SK-N-SH (cell line): ENCODE measurements around the gene HNRNPH1. TPM values are rescaled to one million over a fixed set of nuclear protein-coding genes. Genes with fewer than 3 reads are reported as not detected.
"Not testable (repeated sequence)": the region's sequence is repeated elsewhere in the genome, so short reads cannot be mapped to it uniquely, and the experiment has no call there.

Experiments
- CTCF ChIA-PET: fragments of 300-600, 350-600 bp; formaldehyde crosslinking; extraction: SDS; loops from one replicate; lab custom pipeline; 2021; lab: Yijun Ruan, JAX
- POLR2A ChIA-PET: fragments of 350-600 bp; sonication (Branson Sonifier 250); formaldehyde crosslinking; extraction: SDS; loops from one replicate; lab custom pipeline; 2020; ENCODE audit warnings: antibody characterized with exemption, inconsistent platforms; lab: Yijun Ruan, JAX
- DNase-seq: peaks from one replicate; pipeline ENCODE4 v3.0.0; 2012
- H2AFZ ChIP-seq: fragments of 200-600 bp; sonication (generic); 2 replicates; pipeline ENCODE4 v1.8.1; 2016; ENCODE audit warnings: antibody characterized with exemption, mild to moderate bottlenecking, low read depth
- H3F3A ChIP-seq: fragments of 200-600 bp; sonication (generic); replicated peaks from 2 replicates; pipeline ENCODE3; 2016; ENCODE audit warnings: antibody characterized with exemption, mild to moderate bottlenecking; ENCODE audit not compliant: insufficient read depth
- H3K27ac ChIP-seq, 2 experiments: fragments of 200-500 bp in 1 of 2; fragments of 200-600 bp in 1 of 2; sonication (Bioruptor generic) in 1 of 2; sonication (generic), shearing (Covaris generic) in 1 of 2; 2 replicates each; pipeline versions ENCODE4 v1.5.1 to v1.6.1; 2014 to 2016; ENCODE audit warnings: low read depth in 2 of 2, inconsistent platforms in 1 of 2, low read length in 1 of 2, mild to moderate bottlenecking in 1 of 2, mixed read lengths in 1 of 2
- H3K27me3 ChIP-seq: fragments of 200-600 bp; sonication (generic), shearing (Covaris generic); 2 replicates; pipeline ENCODE4 v1.6.1; 2016; ENCODE audit warnings: mixed run types; ENCODE audit not compliant: insufficient read depth
- H3K36me3 ChIP-seq, 2 experiments: fragments of 200-500 bp in 1 of 2; fragments of 200-600 bp in 1 of 2; sonication (Bioruptor generic) in 1 of 2; sonication (generic) in 1 of 2; replicated peaks in 1 of 2; 2 replicates each; pipeline versions ENCODE3 to v1.5.1; 2014 to 2016; ENCODE audit warnings: low read length in 1 of 2, mild to moderate bottlenecking in 1 of 2; ENCODE audit not compliant: insufficient read depth in 2 of 2, control insufficient read depth in 1 of 2
- H3K4me1 ChIP-seq, 2 experiments: fragments of 200-500 bp in 1 of 2; fragments of 200-600 bp in 1 of 2; sonication (Bioruptor generic) in 1 of 2; sonication (generic), shearing (Covaris generic) in 1 of 2; 2 replicates each; pipeline versions ENCODE4 v1.5.1 to v1.6.1; 2014 to 2016; ENCODE audit warnings: low read depth in 1 of 2, low read length in 1 of 2, mixed run types in 1 of 2; ENCODE audit not compliant: insufficient read depth in 2 of 2, control insufficient read depth in 1 of 2
- H3K4me2 ChIP-seq: fragments of 200-600 bp; sonication (generic), shearing (Covaris generic); 2 replicates; pipeline ENCODE4 v1.6.1; 2017; ENCODE audit warnings: mixed run types
- H3K4me3 ChIP-seq, 2 experiments: fragments of 200-500 bp in 1 of 2; fragments of 200-600 bp in 1 of 2; sonication (Bioruptor generic) in 1 of 2; sonication (generic), shearing (Covaris generic) in 1 of 2; 2 replicates each; pipeline versions ENCODE4 v1.5.1 to v1.8.1; 2014 to 2016; ENCODE audit warnings: low read depth in 2 of 2, inconsistent platforms in 1 of 2, low read length in 1 of 2, mild to moderate bottlenecking in 1 of 2, mixed read lengths in 1 of 2, moderate library complexity in 1 of 2
- H3K79me2 ChIP-seq: fragments of 200-600 bp; sonication (generic); 2 replicates; pipeline ENCODE4 v1.8.1; 2017; ENCODE audit warnings: mild to moderate bottlenecking; ENCODE audit not compliant: insufficient read depth
- H3K9ac ChIP-seq: fragments of 200-600 bp; sonication (generic); 2 replicates; pipeline ENCODE4 v1.6.1; 2017; ENCODE audit warnings: mixed run types
- H3K9me2 ChIP-seq: fragments of 200-600 bp; sonication (generic); 2 replicates; pipeline ENCODE4 v1.6.1; 2017; ENCODE audit warnings: mixed run types
- H3K9me3 ChIP-seq: fragments of 200-600 bp; sonication (generic); 2 replicates; pipeline ENCODE4 v1.6.1; 2017; ENCODE audit warnings: mixed run types, mild to moderate bottlenecking, moderate library complexity
- H4K20me1 ChIP-seq: fragments of 200-600 bp; sonication (generic); 2 replicates; pipeline ENCODE4 v1.6.1; 2017; ENCODE audit warnings: mild to moderate bottlenecking, mixed run types; ENCODE audit not compliant: insufficient read depth
- RAD21 ChIP-seq: IDR thresholded peaks from 2 replicates; pipeline ENCODE4 v1.6.1; 2012; ENCODE audit warnings: mild to moderate bottlenecking, low read length
- RFX5 ChIP-seq: IDR thresholded peaks from 2 replicates; pipeline ENCODE4 v1.6.1; 2012; ENCODE audit warnings: mild to moderate bottlenecking, improper control_type of control experiment, low read length
- WGBS: methylation state at CpG from one replicate; pipeline ENCODE4 v1.1.6; 2017; ENCODE audit warnings: low lambda C conversion rate; 5-methylcytosine and 5-hydroxymethylcytosine counted together
- polyA plus RNA-seq, 3 experiments: library from polyadenylated mRNA; depleted of rRNA; stranded (reverse); fragments of >200 nt; gene quantifications; 2 replicates each; pipeline ENCODE4 v1.2.3, GENCODE V29; 2012
- TF ChIP-seq, protein P1 (sequence below): IDR thresholded peaks from 2 replicates; pipeline ENCODE4 v1.6.1; 2012; ENCODE audit warnings: mild to moderate bottlenecking, low read depth, low read length, moderate library complexity
- TF ChIP-seq, protein P2 (sequence below): fragments of 200-600 bp; sonication (generic); IDR thresholded peaks from 2 replicates; pipeline ENCODE4 v1.6.1; 2017; ENCODE audit warnings: antibody characterized with exemption, mild to moderate bottlenecking, moderate library complexity

Gene HNRNPH1
- polyA plus RNA-seq, 1 of the 3 experiments (the other 2 are of a cell fraction): 192 TPM

DNA sequence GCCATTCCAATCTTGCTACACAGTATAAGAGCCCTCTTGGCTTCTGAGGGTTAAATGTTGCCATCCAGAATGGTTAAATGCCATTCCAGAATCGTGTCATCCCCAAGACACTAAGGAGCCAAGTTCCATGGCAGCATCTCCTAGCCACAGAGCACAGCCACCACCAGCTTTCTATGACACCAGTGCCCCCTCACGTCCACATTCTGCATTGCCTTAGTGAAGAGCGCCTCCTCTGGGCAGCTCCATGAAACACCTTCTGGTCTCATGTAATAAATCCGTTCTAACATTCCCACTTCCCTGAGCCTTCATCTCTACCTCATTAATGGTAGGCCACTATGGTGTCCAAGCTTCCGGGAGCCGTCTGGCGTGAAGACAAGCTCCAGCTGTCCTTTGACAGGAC, 44.9 kb upstream of the HNRNPH1 start:
- DNase-seq: peak; percentile 52
- H3K9me2 ChIP-seq: no peaks in the 10 kb centered on the region
- no peak overlapping the region for H3K4me2 ChIP-seq
- H3K4me1 ChIP-seq: no peaks in the 10 kb centered on the region
- H3K79me2 ChIP-seq: no peaks in the 10 kb centered on the region
- no peak overlapping the region for H2AFZ ChIP-seq
- H3F3A ChIP-seq: peaks cover 2% of the 10 kb centered on the region
- H3K27me3 ChIP-seq: no peaks in the 10 kb centered on the region
- peak; percentile 59 for TF ChIP-seq RAD21
- TF ChIP-seq, protein P1, sequence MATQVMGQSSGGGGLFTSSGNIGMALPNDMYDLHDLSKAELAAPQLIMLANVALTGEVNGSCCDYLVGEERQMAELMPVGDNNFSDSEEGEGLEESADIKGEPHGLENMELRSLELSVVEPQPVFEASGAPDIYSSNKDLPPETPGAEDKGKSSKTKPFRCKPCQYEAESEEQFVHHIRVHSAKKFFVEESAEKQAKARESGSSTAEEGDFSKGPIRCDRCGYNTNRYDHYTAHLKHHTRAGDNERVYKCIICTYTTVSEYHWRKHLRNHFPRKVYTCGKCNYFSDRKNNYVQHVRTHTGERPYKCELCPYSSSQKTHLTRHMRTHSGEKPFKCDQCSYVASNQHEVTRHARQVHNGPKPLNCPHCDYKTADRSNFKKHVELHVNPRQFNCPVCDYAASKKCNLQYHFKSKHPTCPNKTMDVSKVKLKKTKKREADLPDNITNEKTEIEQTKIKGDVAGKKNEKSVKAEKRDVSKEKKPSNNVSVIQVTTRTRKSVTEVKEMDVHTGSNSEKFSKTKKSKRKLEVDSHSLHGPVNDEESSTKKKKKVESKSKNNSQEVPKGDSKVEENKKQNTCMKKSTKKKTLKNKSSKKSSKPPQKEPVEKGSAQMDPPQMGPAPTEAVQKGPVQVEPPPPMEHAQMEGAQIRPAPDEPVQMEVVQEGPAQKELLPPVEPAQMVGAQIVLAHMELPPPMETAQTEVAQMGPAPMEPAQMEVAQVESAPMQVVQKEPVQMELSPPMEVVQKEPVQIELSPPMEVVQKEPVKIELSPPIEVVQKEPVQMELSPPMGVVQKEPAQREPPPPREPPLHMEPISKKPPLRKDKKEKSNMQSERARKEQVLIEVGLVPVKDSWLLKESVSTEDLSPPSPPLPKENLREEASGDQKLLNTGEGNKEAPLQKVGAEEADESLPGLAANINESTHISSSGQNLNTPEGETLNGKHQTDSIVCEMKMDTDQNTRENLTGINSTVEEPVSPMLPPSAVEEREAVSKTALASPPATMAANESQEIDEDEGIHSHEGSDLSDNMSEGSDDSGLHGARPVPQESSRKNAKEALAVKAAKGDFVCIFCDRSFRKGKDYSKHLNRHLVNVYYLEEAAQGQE: no peak
- TF ChIP-seq, protein P2, sequence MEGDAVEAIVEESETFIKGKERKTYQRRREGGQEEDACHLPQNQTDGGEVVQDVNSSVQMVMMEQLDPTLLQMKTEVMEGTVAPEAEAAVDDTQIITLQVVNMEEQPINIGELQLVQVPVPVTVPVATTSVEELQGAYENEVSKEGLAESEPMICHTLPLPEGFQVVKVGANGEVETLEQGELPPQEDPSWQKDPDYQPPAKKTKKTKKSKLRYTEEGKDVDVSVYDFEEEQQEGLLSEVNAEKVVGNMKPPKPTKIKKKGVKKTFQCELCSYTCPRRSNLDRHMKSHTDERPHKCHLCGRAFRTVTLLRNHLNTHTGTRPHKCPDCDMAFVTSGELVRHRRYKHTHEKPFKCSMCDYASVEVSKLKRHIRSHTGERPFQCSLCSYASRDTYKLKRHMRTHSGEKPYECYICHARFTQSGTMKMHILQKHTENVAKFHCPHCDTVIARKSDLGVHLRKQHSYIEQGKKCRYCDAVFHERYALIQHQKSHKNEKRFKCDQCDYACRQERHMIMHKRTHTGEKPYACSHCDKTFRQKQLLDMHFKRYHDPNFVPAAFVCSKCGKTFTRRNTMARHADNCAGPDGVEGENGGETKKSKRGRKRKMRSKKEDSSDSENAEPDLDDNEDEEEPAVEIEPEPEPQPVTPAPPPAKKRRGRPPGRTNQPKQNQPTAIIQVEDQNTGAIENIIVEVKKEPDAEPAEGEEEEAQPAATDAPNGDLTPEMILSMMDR: peak; percentile 59
- no peak for TF ChIP-seq RFX5
- TF ChIP-seq, all 33 proteins: peak for 2
- ChIA-PET CTCF (interaction anchor here (0.7 to 2.8 kb wide), 8 partner anchors 8 to 647 kb away, joined by 3 to 12 read pairs (median 4); partner anchors contain the start of genes CBY3 and HNRNPH1), POLR2A (no interaction called here)
- Histone ChIP-seq H3K9me3 (no peaks in the 10 kb centered on the region), H3K4me3 (peak overlapping the region in 1 of 2 experiments; percentile 45; a peak in 1 of 4 replicates), H3K36me3 (peaks cover 0 to 4% of the 10 kb centered on the region in 2 experiments), H3K9ac (no peak overlapping the region), H4K20me1 (no peaks in the 10 kb centered on the region), H3K27ac (no peak overlapping the region)
- WGBS: 64% methylated on average over 7 of the region's 7 CpGs

DNA sequence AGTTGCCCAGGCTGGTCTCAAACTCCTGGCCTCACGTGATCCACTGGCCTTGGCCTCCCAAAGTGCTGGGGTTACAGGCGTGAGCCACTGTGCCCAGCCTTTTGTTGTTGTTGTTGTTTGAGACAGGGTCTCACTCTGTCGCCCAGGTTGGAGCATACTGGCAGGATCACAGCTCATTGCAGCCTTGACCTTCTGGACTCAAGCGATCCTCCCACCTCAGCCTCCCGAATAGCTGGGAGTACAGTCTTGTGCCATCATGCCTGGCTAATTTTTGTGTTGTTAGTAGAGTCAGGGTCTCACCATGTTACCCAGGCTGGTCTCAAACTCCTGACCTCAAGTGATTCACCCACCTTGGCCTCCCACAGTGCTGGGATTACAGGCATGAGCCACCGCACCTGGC, 38.2 kb upstream of the HNRNPH1 start:
- H3K9ac ChIP-seq, H3K4me3 ChIP-seq, H3K27me3 ChIP-seq, H3F3A ChIP-seq, H3K9me2 ChIP-seq, H4K20me1 ChIP-seq, H3K9me3 ChIP-seq, H2AFZ ChIP-seq, POLR2A ChIA-PET, H3K4me1 ChIP-seq, CTCF ChIA-PET, H3K79me2 ChIP-seq, H3K36me3 ChIP-seq, H3K27ac ChIP-seq, DNase-seq, H3K4me2 ChIP-seq: not testable (repeated sequence)
- WGBS: 100% methylated on average over 4 of the region's 6 CpGs

DNA sequence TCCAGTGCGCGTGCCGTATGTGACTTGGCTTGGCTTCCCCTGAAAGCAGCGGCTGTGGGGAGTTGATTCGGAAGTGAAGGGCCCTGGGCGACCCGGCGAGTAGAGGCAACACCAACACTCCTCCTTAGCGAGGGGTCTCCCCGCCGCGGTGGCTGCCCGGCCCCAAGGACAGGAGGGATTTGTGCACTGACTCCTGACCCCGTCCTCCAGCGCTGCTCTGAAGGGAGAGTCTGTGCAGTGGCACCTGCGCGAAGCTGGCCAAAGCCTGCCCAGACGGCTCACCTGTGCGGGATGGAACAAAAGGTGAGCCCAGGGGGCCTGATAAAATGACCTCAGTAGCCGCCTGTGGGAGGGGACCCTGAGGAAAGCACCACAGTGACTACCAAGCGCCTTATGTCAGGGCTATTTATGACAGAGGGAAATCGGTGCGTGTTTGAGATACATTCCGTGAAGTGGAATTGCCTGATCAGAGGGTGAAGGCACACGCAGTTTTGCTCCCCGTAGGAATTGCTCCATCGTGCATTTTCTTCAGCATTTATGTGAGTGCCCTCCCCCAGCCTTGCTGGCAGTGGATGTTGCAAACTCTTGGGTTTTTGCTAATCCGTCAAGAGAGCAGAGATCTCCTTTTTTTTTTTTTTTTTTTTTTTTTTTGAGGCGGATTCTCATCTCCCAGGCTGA, 34.8 kb upstream of the HNRNPH1 start:
- POLR2A ChIA-PET, H4K20me1 ChIP-seq, H3K9me2 ChIP-seq, H3K4me1 ChIP-seq, H3F3A ChIP-seq, H3K79me2 ChIP-seq, H3K27me3 ChIP-seq, CTCF ChIA-PET, H3K36me3 ChIP-seq, H3K9me3 ChIP-seq: not testable (repeated sequence)
- H3K27ac ChIP-seq: peak overlapping the region in 1 of 2 experiments; percentile 20; a peak in 1 of 4 replicates
- peak overlapping the region; percentile 51 to 72 for H3K4me3 ChIP-seq
- peak overlapping the region; percentile 97 for H2AFZ ChIP-seq
- 22% methylated on average over 10 of the region's 29 CpGs for WGBS
- DNase-seq: peak; percentile 42
- peak overlapping the region; percentile 33; the same call in 1 of the 2 replicates for H3K9ac ChIP-seq
- H3K4me2 ChIP-seq: peak overlapping the region; percentile 87

DNA sequence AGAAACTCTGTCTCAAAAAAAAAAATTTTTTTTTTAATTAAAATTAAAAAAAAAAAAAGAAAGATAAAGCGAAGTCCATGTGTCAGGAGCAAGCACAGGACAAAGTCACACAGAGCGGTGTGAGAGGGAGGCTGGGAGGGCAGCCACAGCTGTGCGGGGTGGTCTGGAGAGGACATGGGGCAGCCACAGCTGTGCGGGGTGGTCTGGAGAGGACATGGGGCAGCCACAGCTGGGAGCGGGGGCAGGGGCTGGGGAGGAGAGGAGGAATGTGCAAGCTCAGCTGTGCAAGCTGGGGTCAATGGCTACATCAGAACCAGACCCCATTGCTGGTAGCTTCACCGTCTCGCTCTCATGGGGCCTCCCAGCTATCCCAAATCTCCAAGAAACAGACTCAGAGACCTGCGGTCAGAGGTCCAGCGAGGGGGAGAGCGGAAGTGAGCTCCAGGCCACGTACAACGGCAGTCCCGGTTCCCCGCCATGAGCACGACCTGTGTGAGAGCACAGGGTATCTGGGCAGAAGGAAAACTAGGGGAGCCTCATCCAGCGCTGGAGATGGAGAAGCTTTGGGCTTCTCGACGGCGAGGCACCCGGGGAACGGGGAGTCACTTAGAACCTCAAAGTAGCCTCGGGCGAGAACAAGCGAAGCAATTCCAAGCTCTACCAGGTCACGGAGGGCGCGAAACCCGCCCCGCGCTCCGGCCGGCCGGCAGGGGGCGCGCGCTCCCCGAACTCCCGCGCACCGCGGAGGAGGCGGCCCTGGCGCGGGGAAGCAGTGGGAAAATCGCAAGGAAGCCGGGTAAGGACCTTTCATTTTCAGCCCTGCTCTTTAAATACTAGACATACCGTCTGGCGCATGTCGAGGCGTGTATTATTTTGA, 34.1 kb upstream of the HNRNPH1 start:
- H3K4me3 ChIP-seq, H3K36me3 ChIP-seq, H4K20me1 ChIP-seq, H3K27me3 ChIP-seq, H3K9ac ChIP-seq, CTCF ChIA-PET, H3K4me2 ChIP-seq, POLR2A ChIA-PET, H2AFZ ChIP-seq, H3K27ac ChIP-seq, H3F3A ChIP-seq, H3K4me1 ChIP-seq, H3K9me3 ChIP-seq, H3K79me2 ChIP-seq, H3K9me2 ChIP-seq, DNase-seq: not testable (repeated sequence)
- 98% methylated on average over 3 of the region's 50 CpGs for WGBS
